ENCODE measurements around the gene SLAIN2.

GRCh38 chr4:48334236-48334635, 7.1 kb upstream of the SLAIN2 start:
- TF ChIP-seq, protein P1, sequence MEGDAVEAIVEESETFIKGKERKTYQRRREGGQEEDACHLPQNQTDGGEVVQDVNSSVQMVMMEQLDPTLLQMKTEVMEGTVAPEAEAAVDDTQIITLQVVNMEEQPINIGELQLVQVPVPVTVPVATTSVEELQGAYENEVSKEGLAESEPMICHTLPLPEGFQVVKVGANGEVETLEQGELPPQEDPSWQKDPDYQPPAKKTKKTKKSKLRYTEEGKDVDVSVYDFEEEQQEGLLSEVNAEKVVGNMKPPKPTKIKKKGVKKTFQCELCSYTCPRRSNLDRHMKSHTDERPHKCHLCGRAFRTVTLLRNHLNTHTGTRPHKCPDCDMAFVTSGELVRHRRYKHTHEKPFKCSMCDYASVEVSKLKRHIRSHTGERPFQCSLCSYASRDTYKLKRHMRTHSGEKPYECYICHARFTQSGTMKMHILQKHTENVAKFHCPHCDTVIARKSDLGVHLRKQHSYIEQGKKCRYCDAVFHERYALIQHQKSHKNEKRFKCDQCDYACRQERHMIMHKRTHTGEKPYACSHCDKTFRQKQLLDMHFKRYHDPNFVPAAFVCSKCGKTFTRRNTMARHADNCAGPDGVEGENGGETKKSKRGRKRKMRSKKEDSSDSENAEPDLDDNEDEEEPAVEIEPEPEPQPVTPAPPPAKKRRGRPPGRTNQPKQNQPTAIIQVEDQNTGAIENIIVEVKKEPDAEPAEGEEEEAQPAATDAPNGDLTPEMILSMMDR (IDR thresholded peaks at IDR 0.05): no peak
- TF ChIP-seq EP300 (IDR thresholded peaks at IDR 0.05; ENCODE audit: low read depth) (no peak), POLR2A (IDR thresholded peaks at IDR 0.05) (no peak)

Data from transverse colon (tissue), 3 donors.